Cardiac fibroblast (primary cell): ENCODE data around the gene GLRX5.

Experiments
- DNase-seq, 2 donors: peaks; one replicate each; pipeline versions ENCODE4 v3.0.0 to v3.0.0-alpha.2; 2010; ENCODE audit warnings: low read depth in 2 of 2
- H3K4me3 ChIP-seq, 2 donors: replicated peaks in 1 of 2; 1 replicate in 1 of 2; 2 replicates in 1 of 2; pipeline ENCODE4 v1.5.1; 2011; ENCODE audit warnings: low read depth in 2 of 2, low read length in 2 of 2, mild to moderate bottlenecking in 2 of 2, moderate library complexity in 1 of 2
- TF ChIP-seq, protein P1 (sequence below): IDR thresholded peaks from one replicate; pipeline ENCODE4 v1.5.1; 2011; ENCODE audit warnings: low read depth, mild to moderate bottlenecking, low read length, inconsistent platforms

GLRX5 gene

GRCh38 chr14:95522556-95522955, 12.3 kb upstream of the GLRX5 start:
- TF ChIP-seq, protein P1, sequence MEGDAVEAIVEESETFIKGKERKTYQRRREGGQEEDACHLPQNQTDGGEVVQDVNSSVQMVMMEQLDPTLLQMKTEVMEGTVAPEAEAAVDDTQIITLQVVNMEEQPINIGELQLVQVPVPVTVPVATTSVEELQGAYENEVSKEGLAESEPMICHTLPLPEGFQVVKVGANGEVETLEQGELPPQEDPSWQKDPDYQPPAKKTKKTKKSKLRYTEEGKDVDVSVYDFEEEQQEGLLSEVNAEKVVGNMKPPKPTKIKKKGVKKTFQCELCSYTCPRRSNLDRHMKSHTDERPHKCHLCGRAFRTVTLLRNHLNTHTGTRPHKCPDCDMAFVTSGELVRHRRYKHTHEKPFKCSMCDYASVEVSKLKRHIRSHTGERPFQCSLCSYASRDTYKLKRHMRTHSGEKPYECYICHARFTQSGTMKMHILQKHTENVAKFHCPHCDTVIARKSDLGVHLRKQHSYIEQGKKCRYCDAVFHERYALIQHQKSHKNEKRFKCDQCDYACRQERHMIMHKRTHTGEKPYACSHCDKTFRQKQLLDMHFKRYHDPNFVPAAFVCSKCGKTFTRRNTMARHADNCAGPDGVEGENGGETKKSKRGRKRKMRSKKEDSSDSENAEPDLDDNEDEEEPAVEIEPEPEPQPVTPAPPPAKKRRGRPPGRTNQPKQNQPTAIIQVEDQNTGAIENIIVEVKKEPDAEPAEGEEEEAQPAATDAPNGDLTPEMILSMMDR: no peak
- no peak for DNase-seq
- no peak overlapping the region for H3K4me3 ChIP-seq

DNA sequence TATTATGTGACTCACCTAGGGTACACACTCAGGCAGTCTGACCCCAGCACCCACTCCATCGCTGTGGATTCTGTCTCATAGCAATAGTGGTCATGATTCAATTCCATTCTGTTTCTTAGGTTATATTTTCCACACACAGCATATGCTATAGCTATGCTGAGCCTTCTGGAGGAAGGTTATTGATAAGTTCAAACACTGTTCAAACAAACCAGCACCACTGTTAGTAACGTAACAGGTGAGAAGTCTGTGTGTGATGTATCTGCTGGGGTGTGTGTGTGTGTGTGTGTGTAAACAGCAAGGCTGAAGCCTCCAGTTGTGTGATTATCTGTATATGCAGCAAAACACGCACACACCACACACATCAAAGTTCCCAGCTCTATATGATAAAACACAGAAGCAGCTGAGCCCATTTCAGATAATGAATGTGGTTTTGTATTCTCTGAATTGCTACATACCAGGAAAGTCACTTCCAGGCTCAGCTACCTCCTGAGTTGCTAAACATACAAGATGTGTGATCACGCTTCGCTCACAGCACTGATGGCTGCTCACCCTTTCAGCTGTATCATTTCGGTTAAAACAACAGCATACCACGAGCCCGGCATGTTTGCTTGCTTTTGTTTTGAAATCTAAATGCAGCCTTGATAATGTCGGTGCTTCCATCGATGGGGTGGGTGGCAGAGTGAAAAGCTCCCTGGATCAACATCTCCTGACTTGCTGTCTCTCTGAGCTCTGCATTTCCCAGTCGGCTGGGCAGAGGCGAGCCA, 11.6 kb upstream of the GLRX5 start:
- TF ChIP-seq, protein P1: no peak
- DNase-seq: peak; percentile 59 to 70
- peak overlapping the region in 1 of 2 donors; percentile 30 for H3K4me3 ChIP-seq

- TF ChIP-seq, protein P1: peak; percentile 12
- H3K4me3 ChIP-seq: peak overlapping the region in 1 of 2 donors; percentile 30
- peak; percentile 70 to 92 for DNase-seq
These were observed 10.9 kb upstream of the GLRX5 start for GRCh38 chr14:95523815-95524448.

- no peak overlapping the region for H3K4me3 ChIP-seq
- DNase-seq: peak in 1 of 2 donors; percentile 76
- TF ChIP-seq, protein P1: no peak
These were observed 9.9 kb upstream of the GLRX5 start for GRCh38 chr14:95524706-95525512.

DNA sequence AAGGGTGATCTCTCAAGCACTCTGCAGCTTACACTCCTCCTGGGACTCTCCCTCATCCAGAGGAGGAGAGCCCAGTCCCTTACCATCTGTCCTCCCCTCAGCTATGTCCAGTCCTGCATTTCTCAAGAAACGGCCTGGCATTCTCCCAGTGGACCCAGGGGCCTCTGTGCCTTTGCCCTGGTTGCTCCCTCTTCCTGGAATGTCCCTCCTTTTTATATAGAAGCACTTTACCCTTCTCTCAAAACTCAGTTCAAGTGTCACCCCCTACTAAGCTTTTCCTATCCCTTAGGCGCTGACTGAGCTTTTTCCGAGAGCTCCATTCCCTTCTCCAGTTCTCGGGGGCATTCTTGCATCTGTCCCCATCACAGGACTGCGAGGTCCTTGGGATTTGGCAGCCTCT, 8.9 kb upstream of the GLRX5 start:
- no peak overlapping the region for H3K4me3 ChIP-seq
- TF ChIP-seq, protein P1: no peak
- no peak for DNase-seq

GRCh38 chr14:95526483-95527386, 8.1 kb upstream of the GLRX5 start:
- TF ChIP-seq, protein P1: no peak
- peak in 1 of 2 donors; percentile 66 for DNase-seq
- no peak overlapping the region for H3K4me3 ChIP-seq
